ENCODE measurements around the gene NFILZ. TPM values are rescaled to one million over a fixed set of nuclear protein-coding genes. Genes with fewer than 3 reads are reported as not detected.

Gene NFILZ, protein sequence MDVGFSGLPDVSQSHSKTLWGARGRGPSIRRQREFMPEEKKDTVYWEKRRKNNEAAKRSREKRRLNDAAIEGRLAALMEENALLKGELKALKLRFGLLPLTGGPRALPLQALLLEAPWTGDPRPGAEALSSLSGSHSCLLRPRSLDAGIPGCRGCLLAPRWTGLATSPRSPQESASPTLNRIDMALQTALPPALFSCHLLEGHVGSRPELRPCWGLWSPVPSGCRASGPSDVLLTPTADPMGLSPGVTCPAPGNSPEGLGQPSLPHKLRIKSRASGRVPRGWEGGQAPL
- total RNA-seq: not detected

DNA sequence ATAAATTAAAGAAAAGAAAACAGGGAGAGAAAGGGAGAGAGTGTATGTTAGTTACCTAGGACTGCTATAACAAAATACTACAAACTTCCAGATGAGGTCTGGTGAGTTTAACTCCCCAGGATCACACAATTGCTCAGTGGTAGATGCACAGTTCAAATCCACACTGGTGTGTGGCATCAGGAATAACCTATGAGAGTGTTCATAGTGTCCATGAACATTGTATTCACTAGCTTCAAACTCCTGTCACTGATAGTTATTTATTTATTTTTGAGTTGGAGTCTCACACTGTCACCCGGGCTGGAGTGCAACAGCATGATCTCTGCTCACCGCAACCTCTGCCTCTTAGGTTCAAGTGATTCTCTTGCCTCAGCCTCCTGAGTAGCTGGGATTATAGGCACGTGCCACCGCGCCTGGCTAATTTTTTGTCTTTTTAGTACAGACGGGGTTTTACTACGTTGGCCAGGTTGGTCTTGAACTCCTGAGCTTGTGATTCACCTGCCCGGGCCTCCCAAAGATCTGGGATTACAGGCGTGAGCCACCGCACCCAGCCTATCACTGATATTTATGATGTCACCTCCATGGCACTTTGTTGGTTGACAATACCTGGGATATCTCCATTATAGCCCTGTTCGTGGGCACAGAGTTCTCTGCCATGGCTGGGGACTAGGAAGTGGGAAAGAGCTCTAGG, at the start of gene NFILZ:
NFILZ (plus strand) TSS at position 638 of the 688 bp plus-strand sequence. CDS start 46,133 bp downstream, outside the sequence.
- peak within 1 kb of the TSS in 1 of 4 donors; percentile 19 for H3K27ac ChIP-seq
- DNase-seq (no peak), ATAC-seq (ENCODE audit: low FRiP score in 2 of 2) (no peak)
- H3K9me3 ChIP-seq: peaks cover 0 to 6% (median 4%) of the 10 kb centered on the region in 4 donors
- H3K27me3 ChIP-seq: no peaks in the 10 kb centered on the region
- no peak for TF ChIP-seq POLR2A (IDR thresholded peaks at IDR 0.05)
- TF ChIP-seq, protein P1, sequence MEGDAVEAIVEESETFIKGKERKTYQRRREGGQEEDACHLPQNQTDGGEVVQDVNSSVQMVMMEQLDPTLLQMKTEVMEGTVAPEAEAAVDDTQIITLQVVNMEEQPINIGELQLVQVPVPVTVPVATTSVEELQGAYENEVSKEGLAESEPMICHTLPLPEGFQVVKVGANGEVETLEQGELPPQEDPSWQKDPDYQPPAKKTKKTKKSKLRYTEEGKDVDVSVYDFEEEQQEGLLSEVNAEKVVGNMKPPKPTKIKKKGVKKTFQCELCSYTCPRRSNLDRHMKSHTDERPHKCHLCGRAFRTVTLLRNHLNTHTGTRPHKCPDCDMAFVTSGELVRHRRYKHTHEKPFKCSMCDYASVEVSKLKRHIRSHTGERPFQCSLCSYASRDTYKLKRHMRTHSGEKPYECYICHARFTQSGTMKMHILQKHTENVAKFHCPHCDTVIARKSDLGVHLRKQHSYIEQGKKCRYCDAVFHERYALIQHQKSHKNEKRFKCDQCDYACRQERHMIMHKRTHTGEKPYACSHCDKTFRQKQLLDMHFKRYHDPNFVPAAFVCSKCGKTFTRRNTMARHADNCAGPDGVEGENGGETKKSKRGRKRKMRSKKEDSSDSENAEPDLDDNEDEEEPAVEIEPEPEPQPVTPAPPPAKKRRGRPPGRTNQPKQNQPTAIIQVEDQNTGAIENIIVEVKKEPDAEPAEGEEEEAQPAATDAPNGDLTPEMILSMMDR (IDR thresholded peaks at IDR 0.05): no peak
- WGBS, 2 donors: 90 to 95% methylated on average over 11 of the region's 11 CpGs
- no peaks in the 10 kb centered on the region for H3K36me3 ChIP-seq
- no peaks in the 10 kb centered on the region for H3K4me1 ChIP-seq
- H3K4me3 ChIP-seq: no peak within 1 kb of the TSS

GRCh38 chr19:8580710-8581281, 49.6 kb upstream of the NFILZ start:
- ATAC-seq (ENCODE audit: low FRiP score in 2 of 2): peak; percentile 83 to 85
- H3K4me3 ChIP-seq: no peak overlapping the region
- 5 to 10% methylated on average over 7 to 16 of the region's 21 CpGs for WGBS, 2 donors
- peak in 1 of 2 donors; percentile 45 for TF ChIP-seq POLR2AphosphoS5 (IDR thresholded peaks at IDR 0.05)
- TF ChIP-seq POLR2A (IDR thresholded peaks at IDR 0.05): no peak
- TF ChIP-seq, protein P1 (IDR thresholded peaks at IDR 0.05): peak; percentile 99 to 100 (median 99)
- peaks cover 0 to 21% (median 4%) of the 10 kb centered on the region in 4 donors for H3K36me3 ChIP-seq
- peak; percentile 90 to 95 for DNase-seq
- H3K9me3 ChIP-seq: no peaks in the 10 kb centered on the region
- H3K4me1 ChIP-seq: peaks cover 22 to 42% (median 34%) of the 10 kb centered on the region in 4 donors
- no peaks in the 10 kb centered on the region for H3K27me3 ChIP-seq
- H3K27ac ChIP-seq: peak overlapping the region in 2 of 4 donors; percentile 15 to 47

- Histone ChIP-seq H3K27ac (no peak overlapping the region), H3K9me3 (no peaks in the 10 kb centered on the region), H3K36me3 (peaks cover 0 to 34% (median 8%) of the 10 kb centered on the region in 4 donors), H3K4me1 (peaks cover 4 to 7% (median 6%) of the 10 kb centered on the region in 4 donors), H3K4me3 (no peak overlapping the region), H3K27me3 (no peaks in the 10 kb centered on the region)
- ATAC-seq (ENCODE audit: low FRiP score in 2 of 2) (no peak), DNase-seq (peak in 1 of 2 donors; percentile 81)
- TF ChIP-seq POLR2AphosphoS5 (IDR thresholded peaks at IDR 0.05) (no peak), POLR2A (IDR thresholded peaks at IDR 0.05) (no peak), EP300 (IDR thresholded peaks at IDR 0.05) (no peak)
- TF ChIP-seq, protein P1 (IDR thresholded peaks at IDR 0.05): no peak
- WGBS, 2 donors: 76 to 82% methylated on average over 24 to 33 of the region's 71 CpGs
Observed at GRCh38 chr19:8584965-8585893, 45.2 kb upstream of the NFILZ start.

DNA sequence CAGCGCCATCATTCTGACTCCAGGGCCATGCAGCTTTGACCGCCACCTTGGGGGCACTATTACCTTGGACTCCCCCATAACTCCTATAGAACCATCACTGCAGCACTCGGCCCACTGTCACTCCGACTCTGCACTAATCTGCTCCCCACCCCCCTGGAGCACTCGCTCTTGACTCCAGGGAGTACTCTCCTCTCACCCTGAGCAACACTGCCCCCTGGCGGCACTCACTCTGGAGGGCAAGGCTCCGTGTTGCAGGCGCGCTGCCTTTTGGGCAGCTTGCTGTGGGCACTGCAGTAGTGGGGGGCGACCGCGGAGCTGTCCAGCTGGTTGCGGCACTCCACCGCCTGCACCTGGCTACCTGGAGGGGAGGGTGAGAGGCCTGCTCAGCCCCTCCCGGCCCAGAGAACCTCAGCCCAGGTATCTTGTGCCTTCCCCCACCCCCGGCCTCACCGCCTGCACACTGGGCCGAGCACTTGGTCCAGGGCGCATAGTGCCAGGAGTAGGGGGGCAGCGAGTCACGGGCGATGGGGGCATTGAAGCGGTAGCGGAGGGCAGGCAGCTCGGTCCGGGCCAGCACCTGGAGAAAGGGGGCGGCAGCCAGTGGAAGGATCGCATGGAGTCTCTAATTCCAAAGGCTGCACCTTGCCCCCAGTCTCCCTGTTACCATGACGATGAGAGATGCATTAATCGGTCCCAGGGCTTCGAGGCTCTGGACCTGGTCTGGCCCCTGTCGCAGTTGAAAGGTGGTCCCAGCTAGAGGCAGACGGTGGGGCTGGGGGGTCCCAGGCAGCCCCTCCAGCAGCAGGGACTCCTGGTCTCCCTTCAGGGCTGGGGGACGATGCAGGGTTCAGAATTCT, 44.3 kb upstream of the NFILZ start:
- DNase-seq: peak in 1 of 2 donors; percentile 71
- TF ChIP-seq POLR2A (IDR thresholded peaks at IDR 0.05): no peak
- TF ChIP-seq, protein P1 (IDR thresholded peaks at IDR 0.05): peak; percentile 28 to 60 (median 50)
- no peak for TF ChIP-seq POLR2AphosphoS5 (IDR thresholded peaks at IDR 0.05)
- no peaks in the 10 kb centered on the region for H3K4me1 ChIP-seq
- H3K27me3 ChIP-seq: no peaks in the 10 kb centered on the region
- H3K36me3 ChIP-seq: peaks cover 0 to 34% (median 8%) of the 10 kb centered on the region in 4 donors
- peak; percentile 24 to 42 for ATAC-seq (ENCODE audit: low FRiP score in 2 of 2)
- no peaks in the 10 kb centered on the region for H3K9me3 ChIP-seq
- no peak overlapping the region for H3K27ac ChIP-seq
- WGBS, 2 donors: 67 to 78% methylated on average over 8 to 29 of the region's 34 CpGs
- no peak overlapping the region for H3K4me3 ChIP-seq
